Endothelial cell of umbilical vein (primary cell): ENCODE measurements around the gene CACNA2D3.

Source experiments
- JUN ChIP-seq: IDR thresholded peaks from 2 replicates; pipeline ENCODE4 v1.6.1; 2011; ENCODE audit warnings: borderline replicate concordance, low read depth; ENCODE audit not compliant: insufficient read length, insufficient read depth
- POLR2A ChIP-seq: IDR thresholded peaks from 2 replicates; pipeline ENCODE4 v1.6.1; 2012; ENCODE audit warnings: low read depth, mild to moderate bottlenecking, control low read depth, low read length
- POLR2AphosphoS5 ChIP-seq: IDR thresholded peaks from 2 replicates; pipeline ENCODE4 v1.6.1; 2012; ENCODE audit warnings: low read depth, mild to moderate bottlenecking, control low read depth, low read length, moderate library complexity; ENCODE audit not compliant: insufficient read depth
- TF ChIP-seq, protein P1 (sequence below), 2 donors: IDR thresholded peaks; 1 replicate in 1 of 2; 2 replicates in 1 of 2; pipeline ENCODE4 v1.5.1; 2011; ENCODE audit warnings: low read length in 2 of 2, mild to moderate bottlenecking in 2 of 2, moderate library complexity in 2 of 2, control low read depth in 1 of 2, inconsistent platforms in 1 of 2, low read depth in 1 of 2; ENCODE audit not compliant: insufficient read depth in 1 of 2; ENCODE audit errors: extremely low read depth in 1 of 2
- TF ChIP-seq, protein P2 (sequence below): IDR thresholded peaks from 2 replicates; pipeline ENCODE4 v1.6.1; 2011; ENCODE audit not compliant: insufficient read depth, insufficient read length

- TF ChIP-seq POLR2A: no peak
- TF ChIP-seq, protein P1, sequence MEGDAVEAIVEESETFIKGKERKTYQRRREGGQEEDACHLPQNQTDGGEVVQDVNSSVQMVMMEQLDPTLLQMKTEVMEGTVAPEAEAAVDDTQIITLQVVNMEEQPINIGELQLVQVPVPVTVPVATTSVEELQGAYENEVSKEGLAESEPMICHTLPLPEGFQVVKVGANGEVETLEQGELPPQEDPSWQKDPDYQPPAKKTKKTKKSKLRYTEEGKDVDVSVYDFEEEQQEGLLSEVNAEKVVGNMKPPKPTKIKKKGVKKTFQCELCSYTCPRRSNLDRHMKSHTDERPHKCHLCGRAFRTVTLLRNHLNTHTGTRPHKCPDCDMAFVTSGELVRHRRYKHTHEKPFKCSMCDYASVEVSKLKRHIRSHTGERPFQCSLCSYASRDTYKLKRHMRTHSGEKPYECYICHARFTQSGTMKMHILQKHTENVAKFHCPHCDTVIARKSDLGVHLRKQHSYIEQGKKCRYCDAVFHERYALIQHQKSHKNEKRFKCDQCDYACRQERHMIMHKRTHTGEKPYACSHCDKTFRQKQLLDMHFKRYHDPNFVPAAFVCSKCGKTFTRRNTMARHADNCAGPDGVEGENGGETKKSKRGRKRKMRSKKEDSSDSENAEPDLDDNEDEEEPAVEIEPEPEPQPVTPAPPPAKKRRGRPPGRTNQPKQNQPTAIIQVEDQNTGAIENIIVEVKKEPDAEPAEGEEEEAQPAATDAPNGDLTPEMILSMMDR (IDR thresholded peaks at IDR 0.05; ENCODE audit: extremely low read depth in 1 of 2, insufficient read depth in 1 of 2, low read depth in 1 of 2, low read length in 2 of 2): no peak
- no peak for TF ChIP-seq POLR2AphosphoS5
- TF ChIP-seq, protein P2, sequence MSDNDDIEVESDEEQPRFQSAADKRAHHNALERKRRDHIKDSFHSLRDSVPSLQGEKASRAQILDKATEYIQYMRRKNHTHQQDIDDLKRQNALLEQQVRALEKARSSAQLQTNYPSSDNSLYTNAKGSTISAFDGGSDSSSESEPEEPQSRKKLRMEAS: no peak
- TF ChIP-seq JUN: no peak
Measured at GRCh38 chr3:54366839-54367238, 244.5 kb downstream of the CACNA2D3 start.
